Measurements from ENCODE around the gene SLC24A4.

The SLC24A4 gene

DNA sequence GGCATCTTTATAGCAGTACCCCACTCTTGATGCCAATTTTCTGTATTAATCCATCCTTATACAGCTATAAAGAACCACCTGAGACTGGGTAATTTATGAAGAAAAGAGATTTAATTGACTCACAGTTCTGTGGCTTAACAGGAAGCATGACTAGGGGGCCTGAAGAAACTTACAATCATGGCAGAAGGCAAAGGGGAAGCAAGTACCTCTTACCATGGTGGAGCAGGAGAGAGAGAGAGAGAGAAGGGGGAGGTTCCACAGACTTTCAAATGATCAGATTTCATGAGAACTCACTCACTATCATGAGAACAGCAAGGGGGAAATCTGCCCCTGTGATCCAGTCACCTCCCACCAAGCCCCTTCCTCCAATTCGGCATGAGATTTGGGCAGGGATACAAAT lies 84.4 kb downstream of the SLC24A4 start:
- no peak for DNase-seq

DNA sequence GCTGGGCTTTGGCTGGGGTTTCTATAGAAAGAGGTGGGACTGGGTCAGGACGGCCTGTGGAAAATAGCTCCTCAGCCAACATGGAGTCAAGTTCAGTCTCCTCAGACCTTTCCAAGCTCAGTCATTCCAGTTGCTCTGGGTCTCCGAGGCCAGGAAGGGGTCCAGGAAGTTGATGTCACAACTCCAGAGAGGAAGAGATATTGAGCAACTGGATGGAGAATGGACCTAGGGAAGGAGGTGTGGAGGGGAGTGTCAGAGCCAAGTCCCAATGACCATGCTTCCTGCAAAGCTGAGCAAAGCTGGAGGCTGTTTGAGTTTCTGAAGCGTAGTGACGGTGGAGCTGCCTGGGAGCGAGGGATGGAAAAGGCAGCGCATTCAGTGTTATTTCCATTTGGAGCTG lies 86.1 kb downstream of the SLC24A4 start:
- no peak for DNase-seq

DNA sequence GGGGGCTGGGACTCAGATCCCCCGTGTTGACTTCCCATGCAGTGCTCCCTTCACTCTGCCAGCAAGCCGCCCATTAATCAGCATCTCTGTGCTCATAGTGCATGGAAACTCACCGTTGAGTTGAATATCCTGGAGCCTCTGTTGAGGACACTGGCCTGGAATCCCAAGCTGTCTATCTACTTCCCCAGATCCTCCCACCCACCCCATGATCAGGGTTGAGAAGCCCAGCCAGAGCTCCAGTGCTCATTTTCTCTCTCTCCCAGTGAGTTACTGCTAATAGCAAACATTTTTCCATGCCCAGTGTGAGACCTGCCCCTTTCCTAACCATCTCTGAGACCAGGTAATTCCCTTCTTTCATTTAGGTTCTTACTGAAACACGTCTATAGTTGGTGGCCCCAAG lies 88.2 kb downstream of the SLC24A4 start:
- DNase-seq, result no peak

DNA sequence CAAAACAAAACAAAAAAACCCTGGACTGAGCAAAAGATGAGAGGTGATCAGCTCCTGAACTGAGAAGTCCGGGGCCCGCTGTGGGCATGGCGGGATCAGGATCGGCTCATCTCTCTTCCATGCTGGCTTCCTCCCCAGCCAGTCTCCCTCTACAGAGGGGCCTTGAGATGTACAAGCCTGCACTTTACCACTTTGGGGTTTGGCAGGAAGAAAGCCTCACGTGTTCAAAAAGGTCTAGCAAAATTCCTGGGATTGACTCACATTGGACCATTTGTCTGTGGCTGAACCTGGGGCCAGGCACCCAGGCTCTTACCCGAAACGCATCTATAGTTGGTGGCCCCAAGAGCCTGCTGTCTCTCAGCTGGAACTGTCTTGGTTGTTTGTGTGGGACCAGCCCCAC lies 89.0 kb downstream of the SLC24A4 start:
- no peak for DNase-seq

DNA sequence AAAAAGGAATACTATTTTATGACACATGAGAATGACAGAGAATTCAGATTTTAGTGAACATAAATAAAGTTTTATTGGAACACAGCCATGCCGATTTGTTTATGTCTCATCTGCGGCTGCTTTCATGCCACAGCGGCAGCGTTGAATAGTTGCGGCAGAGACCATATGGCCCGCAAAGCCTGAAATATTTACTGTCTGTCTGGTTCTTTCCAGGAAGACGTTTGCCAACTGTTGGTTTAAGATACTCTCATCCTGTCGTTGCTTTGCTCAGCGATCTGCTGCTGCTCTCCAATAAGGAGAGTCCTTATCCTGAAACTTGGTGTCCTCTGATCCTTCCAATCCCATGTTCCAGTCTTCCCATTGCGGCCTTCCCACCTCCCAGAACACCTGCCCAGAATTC lies 89.9 kb downstream of the SLC24A4 start:
- no peak for DNase-seq

DNA sequence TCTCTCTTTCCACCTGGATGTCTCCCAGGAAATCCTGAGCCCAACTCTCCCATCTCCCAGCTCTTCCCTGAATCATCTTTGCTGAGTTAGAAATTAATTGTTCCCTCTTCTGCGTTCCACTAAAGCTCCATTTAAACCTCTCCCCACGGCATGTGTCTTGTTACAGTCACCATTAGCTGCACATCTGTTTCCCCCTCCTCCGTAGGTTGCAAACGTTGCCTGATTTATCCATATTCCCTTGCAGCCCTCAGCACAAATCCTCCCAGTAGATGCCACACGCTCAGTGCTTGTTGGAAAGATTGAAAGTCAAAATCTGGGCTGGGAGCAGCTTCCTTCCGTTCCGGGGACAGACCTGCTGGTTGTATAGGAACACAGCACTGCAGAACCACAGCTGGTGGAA lies 90.4 kb downstream of the SLC24A4 start:
- no peak for DNase-seq

DNA sequence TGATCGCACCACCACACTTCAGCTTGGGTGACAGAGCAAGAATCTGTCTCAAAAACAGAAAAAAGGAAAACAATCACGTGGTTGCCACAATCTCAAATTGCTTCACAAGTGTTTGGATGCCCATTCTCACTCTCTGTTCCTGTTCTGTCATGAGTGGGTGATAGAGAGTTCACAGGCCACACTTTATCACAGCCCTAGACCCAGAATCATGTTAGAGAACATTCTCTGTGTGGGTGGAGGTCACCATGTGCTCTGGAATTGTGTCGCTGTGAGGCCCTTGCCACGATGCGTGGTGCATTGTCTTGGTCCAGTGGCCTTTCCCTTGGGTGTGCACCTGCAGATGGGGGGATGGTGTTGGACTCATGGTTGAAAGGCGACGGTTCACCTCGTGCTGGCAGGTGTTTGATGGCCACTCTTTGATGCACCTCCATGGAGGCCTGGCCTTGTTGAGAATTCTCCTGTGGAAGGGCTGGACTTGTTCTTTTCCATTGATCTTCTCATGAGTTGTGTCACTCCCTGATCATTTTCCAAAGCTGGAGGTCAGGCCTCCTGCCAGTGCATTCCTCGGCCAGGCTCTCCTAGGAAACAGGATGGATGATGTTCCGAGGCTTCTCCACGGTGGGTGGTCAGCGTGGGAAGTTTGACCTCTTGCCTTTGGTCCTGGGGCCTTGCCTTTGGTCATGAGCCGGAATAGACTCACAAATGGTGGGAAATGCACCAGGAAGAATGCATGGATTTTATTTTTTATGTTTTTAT lies 91.9 kb downstream of the SLC24A4 start:
- DNase-seq, result no peak

DNA sequence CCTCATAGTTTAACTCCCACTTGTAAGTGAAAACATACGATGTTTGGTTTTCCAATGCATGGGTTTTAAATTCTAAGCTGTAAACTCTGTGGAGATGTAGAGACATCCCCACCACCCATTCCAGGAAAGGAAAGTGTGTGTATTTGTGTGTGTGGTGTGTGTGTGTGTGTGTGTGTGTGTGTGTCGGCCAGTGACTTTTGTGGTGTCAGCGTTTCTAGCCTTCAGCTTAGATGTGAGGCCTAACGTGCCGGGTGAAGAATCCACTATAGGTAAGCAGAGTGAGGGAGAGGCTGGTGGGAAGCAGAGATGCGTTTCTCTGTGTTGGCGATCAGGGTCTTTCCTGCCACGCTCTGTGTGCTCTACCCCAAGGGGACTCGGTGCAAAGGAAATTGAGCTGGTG lies 93.0 kb downstream of the SLC24A4 start:
- DNase-seq, result no peak

DNA sequence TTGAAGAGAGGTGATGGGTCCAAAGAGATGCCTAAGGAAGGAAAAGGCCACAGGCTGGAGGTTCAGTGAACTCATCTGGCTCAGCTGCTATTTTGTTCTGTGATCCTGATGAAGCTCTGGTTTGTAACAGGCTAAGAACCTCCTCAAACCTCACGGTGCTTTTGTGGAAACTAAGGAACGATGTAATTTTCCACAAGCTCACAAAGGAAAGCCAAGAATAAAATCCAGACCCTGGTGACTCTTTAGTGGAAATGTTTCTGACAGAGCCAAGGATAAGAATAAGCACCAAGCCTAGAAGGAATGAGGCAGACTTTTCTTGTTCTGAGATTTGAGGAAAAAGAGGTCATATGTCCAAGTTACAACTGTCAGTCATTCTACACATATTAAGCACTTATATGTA lies 93.6 kb downstream of the SLC24A4 start:
- no peak for DNase-seq

DNA sequence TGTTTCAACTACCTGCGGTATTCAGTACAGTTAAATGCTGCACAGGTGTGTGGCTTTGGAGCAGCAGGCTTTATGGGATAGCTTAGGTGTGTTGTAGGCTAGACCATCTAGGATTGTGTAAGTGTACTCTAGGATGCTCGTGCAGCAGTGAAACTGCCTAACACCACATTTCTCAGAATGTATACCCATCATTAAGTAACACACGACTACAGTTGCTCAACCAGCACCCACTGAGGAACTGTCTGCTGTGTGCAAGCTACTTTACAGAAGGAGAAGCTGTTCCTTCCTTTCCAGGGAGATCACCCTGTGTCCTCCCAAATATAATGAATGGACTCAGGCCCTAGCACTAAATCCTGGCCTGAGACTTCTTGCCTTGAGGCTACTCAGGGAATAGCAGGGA lies 94.8 kb downstream of the SLC24A4 start:
- no peak for DNase-seq

DNA sequence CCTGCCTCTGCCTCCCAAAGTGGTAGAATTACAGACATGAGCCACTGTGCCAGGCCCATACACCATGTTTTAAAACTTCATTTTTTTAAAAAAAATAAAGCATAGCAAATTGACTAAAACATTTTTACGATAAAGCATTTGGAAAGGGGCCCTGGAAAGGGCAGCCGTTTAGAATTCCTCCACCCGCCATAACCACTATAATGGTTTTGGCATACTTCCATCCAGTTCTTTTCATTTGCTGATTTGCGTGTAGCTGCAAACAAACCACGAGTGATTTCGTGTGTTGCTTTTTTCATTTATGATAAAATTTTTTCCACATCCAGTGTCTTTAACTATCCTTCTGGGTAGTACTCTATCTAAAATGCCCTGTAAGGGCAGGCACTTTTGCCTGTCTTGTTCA lies 98.8 kb downstream of the SLC24A4 start:
- DNase-seq, result no peak

DNA sequence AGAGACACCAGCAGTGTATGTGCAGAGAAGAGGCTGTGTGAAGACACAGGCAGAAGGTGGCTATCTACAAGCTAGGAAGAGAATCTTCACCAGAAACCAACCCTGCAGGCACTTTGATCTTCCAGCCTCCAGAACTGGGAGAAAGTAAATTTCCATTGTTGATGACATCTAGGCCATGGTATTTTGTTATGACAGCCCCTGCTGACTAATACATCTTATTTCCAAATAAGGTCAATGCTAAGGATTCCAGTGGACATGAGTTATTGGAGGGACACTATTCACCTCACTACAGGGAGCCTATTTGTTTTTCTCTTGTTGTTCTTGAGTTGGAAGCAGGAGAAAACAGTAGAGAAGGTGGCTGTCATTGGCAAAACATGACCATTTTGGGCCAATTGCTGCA lies 102.1 kb downstream of the SLC24A4 start:
- no peak for DNase-seq

DNA sequence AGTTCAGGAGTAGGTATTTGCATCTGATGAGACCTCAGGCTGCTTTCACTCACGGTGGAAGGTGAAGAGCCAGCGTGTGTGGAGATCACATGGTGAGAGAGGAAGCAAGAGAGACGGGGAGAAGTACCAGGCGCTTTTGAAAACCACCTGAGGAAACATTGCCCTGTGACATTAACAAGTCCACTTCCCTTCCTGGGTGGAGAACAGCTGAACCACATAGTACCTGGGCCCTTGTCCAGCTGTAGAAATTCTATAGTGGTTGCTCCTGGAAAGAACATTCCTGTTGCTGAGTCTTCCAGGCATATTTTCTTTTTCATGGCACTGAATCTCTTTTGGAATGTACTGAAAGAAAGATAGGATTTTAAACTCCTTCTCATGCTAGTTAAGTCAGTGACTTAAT lies 103.3 kb downstream of the SLC24A4 start:
- DNase-seq, result no peak

DNA sequence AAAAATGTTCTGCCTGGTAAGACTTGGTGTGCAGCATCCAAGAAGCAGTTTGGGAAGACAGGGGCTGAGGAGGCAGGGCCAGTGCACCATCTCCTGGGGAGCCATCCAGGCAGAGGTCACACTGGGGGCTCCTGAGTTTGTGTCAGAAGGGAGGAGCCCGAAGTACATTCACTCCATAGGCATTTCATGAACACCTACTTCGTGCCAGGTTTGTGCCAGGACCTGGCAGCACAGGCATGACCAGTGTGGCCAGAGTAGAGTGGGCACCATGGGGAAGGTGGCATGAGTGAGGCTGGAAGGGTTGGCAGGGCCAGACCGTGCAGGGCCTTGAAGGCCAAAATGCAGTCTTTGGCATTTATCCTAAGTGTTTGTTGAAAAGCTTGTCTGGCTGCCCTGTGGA lies 104.1 kb downstream of the SLC24A4 start:
- no peak for DNase-seq

DNA sequence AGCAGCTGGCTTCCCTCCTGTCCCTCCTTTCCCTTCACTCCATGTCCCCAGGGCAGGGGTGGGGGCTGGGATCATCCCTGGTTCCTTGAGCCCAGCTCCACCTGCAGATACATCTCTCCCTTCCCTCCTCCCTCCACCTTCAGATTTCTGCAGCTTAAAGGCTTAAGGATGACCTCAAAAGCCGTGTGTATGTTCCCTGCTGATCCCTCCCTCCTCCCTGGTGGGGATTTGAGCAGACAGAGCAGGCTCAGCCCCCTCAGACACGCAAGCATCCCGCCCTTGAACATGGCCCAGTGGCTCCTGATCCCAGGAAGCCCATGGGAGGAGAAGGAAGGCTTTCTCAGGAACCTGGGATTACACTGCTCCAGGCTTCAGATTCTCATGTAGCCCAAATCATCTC lies 107.7 kb downstream of the SLC24A4 start:
- DNase-seq, result no peak

DNA sequence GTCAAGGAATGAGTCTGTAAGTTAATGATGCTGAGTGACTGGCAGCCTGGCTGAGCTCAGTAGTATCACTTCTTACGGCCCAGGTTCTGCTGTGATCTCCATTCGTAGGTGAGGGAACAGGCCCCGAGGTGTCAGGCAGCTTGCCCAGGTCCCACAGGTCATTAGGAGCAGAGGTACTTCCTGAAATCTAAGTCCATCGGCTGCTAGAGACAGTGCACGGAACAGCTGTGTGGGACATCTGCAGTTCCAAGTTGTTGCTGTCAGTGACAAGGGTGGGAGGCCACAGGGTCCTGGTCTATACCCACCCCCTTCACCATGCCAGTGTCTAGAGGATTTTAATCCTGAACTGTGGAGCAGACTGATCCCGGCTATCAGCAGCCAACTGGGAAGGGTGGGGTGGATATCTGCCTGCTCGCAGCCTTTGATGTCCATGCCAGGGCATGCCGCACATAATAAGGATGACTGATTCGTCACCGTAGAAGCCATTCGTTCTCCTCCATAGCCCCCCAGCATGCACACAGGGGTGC lies 108.3 kb downstream of the SLC24A4 start:
- no peak for DNase-seq

DNA sequence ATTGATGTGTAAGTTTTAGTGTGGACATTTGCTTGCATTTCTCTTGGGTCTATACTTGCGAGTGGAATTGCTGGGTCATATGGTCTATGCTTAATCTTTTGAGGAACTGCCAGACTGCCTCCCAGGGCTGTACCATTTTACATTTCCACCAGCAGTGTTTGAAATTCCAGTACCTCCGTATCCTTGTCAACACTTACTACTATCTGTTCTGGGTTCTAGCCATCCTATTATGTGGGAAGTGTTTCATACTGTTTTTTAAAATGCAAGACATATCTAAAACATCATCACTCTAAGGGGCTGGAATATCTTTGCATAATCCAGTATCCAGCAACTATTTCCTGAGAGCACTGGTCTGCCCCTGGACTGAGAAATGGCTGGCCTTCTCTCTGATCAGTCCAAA lies 110.4 kb downstream of the SLC24A4 start:
- DNase-seq, result no peak

DNA sequence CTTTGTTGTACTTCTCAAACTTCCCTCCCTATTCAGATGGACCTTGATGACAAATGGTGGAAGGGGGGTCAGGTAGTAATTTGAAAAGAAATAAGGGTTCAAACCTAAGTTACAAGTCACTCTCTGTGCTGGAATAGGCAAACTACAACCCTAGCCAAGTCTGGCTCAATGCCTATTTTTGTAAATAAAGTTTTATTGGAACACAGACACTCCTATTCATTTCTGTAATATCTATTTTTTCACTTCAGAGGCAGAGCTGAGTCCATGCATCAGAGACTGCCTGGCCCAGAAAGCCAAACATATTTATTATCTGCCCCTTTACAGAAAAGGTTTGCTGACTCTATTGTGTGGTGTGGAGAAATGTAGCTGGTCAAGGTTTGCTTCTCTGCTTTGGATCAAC lies 112.2 kb downstream of the SLC24A4 start:
- DNase-seq, result no peak

DNA sequence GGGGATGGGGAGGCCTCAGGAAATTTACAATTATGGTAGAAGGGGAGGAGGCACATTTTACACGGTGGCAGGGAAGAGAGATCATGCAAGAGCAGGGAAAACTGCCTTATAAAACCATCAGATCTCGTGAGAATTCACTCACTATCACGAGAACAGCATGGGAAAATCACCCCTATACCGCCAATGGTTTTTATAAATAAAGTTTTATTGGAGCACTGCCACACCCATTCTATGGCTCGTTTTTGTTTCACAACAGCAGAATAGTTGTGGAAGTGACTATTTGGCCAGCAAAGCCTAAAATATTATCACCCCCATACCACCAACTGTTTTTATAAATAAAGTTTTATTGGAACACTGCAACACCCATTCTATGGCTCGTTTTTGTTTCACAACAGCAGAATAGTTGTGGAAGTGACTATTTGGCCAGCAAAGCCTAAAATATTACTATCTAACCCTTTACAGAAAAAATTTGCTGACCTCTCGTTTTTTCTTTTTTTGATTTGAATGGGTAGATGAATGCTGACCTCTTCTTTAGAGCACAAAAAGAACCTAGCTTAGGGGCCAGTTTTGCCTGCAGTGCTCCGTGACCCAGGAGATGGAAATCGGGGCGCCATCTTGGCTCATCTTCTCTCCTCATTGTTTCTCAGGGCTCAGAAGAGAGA lies 113.3 kb downstream of the SLC24A4 start:
- DNase-seq, result no peak

DNA sequence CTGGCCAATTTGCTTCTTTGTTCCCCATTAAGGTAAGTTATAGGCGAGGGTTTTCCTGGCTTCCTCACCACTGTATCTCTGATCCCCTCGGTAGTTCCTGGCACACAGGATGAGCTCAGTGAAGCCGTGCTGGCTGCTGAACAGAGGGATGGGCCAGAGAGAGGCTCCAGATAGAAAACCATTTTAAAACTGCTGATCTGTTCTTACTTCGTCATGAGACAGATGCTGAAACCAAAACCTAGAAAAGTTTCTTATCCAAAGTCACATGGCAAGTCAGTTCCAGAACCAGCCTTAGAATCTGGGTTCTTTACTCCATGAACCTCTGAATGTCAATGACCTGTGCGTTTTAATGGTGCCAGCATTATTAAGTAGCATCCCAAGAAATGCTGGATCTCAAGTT lies 114.3 kb downstream of the SLC24A4 start:
- no peak for DNase-seq

DNA sequence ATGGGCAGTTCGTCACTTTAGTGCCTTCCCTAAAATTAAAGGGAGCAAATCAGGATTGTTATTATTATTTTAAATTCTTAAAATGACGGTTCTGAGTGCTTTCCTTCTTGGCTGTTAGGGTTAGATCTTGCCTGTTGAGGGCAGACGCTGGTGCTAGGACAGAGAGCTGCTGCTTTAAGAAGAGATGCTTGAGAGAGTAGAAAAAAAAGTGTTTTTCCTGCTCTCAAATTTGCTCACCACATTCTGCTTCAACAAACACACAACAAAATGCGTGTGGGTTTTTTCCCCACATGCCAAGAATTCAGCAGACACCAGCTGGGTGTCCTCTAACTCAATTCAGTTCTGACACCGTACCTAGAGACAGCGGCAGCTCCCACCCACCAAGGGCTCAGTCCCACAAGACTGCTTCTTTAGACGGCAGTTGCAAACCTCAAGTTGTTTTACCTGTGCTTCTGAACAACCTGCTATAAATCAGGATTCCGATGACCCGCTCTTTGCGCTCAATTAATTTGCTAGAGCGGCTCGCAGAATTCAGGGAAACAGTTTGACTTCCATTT lies 114.8 kb downstream of the SLC24A4 start:
- no peak for DNase-seq

DNA sequence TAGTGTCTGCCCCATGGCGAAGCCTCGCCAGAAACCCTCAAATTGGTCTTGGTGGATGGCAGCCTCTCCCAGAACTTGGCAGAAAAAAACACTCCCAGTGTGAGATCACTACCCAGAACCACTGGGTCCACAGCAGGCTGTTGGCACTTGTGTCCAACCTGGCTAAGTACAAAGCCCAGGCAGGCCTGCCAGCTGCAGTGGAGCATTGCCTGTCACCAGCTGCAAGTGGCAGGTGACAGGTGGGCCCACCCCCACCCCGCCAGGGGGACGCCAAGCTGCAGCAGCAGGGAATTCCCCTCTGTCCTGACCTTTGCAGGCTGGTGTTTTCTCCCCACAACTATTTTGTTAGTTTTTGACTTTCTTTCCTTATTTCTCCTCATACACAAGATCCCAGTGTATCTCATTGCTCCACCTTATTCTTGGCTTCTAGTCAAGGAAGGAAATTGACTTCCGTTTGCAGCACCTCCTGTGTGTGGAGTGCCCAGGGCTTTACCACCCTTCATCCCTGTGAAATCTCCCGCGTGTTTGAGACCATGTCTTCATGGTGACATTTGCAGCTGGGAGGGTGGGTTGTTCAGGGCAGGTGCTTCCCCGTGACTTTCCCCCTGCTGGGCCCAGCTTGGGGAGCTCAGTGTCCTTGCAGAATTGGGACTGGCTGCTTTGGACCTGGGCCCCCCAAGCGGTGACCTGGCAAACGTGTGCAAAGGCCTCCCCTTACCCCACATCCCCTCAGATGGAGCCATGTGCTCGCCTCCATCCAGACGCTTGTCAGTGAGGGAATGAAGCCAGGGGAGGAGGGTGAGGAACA lies 116.8 kb downstream of the SLC24A4 start:
- no peak for DNase-seq

DNA sequence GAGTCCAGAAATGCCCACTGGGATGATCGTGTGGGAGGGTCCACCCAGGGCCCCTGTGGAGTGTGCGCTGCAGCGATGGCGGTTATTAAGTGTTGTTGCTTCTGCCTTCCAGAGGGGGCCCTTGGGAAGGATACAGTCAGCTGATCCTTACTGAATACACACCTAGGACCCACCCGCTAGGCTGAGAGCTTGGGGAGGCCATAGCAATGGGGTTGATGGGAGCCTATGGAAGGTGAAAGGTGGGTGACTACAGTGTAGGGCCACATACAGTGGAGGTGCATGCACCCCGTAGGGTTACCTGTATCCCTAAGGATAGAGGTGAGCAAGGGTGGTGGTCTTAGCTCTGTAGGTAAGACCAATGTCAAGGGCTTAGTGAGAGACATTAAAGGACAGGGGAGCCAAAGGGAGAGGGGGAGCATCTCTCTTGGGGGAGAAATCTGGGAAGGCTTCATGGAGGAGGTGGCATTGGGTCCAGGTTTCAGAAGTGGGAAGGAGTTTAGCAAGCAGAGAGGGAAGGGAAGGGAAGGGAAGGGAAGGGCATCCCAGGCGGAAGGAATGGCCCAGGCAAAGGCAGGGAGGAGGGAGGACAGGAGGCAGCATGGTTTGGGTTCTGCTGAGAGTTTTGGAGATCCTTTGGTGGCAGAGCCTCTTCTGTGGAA lies 117.5 kb downstream of the SLC24A4 start:
- DNase-seq, result no peak
